Fibroblast of peridontal ligament (primary cell): ENCODE data around the gene SLC35A4.
"Not testable (repeated sequence)": the region's sequence is repeated elsewhere in the genome, so short reads cannot be mapped to it uniquely, and the experiment has no call there.

ENCODE experiments used
- DNase-seq: peaks from one replicate; pipeline ENCODE4 v3.0.0-alpha.2; 2010; ENCODE audit errors: extremely low read depth

SLC35A4 gene

GRCh38 chr5:140557965-140558364 lies 6.7 kb upstream of the SLC35A4 start:
- no peak for DNase-seq

- DNase-seq, result no peak
Observed at GRCh38 chr5:140558542-140558941, 6.1 kb upstream of the SLC35A4 start.

DNA sequence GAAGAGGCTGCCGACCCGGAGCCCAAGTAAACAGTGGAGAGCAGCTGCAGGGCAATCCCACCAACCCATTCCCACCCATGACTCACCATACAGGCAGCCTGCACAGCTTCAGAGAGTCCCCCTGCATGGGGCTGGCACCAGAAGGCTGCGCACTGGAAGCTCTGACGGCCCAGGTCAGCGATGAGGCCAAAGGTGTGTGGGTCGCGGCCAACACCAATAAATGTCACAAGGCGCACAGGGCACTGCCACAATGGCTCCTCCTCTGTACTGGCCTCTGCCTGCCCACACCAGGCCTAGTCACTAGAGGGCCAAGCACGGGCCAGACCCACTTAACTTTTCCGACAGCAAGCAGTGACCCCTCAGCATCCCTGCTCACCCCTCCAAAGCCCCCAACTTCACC lies 4.4 kb upstream of the SLC35A4 start:
- no peak for DNase-seq

- DNase-seq, result no peak
Observed at GRCh38 chr5:140561753-140562523, 2.7 kb upstream of the SLC35A4 start.

DNA sequence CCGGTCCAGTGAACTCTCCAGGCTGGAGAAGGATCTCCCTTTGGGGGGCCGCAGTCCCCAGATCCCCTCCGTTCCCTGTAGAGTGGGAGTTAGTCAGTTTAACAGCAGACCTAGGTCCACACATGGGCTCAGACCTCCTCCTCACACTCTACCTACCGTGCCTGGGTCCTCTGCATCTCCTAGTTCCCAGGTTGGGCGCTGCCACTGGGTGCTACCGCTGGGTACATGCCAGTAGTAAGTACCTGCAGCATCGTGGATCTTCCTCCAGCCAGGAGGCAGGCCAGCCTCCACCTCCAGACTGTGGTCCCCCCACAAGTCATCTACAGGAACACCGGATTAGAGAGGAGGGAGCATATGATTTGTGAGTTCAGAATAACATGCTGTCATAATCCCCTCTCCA lies 1.0 kb upstream of the SLC35A4 start:
- no peak for DNase-seq

GRCh38 chr5:140565024-140565779 lies 574 bp downstream of the SLC35A4 start:
- DNase-seq, result peak; percentile 16

- DNase-seq, result peak; percentile 24
Observed at GRCh38 chr5:140565780-140566095, 1.1 kb downstream of the SLC35A4 start.

- no peak for DNase-seq
Observed at GRCh38 chr5:140566665-140567064, 2.0 kb downstream of the SLC35A4 start.

DNA sequence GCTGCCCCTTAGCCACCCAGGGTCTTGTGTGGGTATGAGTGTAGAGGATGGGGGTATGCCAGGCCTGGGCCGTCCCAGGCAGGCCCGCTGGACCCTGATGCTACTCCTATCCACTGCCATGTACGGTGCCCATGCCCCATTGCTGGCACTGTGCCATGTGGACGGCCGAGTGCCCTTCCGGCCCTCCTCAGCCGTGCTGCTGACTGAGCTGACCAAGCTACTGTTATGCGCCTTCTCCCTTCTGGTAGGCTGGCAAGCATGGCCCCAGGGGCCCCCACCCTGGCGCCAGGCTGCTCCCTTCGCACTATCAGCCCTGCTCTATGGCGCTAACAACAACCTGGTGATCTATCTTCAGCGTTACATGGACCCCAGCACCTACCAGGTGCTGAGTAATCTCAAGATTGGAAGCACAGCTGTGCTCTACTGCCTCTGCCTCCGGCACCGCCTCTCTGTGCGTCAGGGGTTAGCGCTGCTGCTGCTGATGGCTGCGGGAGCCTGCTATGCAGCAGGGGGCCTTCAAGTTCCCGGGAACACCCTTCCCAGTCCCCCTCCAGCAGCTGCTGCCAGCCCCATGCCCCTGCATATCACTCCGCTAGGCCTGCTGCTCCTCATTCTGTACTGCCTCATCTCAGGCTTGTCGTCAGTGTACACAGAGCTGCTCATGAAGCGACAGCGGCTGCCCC lies 2.6 kb downstream of the SLC35A4 start:
- DNase-seq, result no peak

GRCh38 chr5:140567871-140568270 lies 3.2 kb downstream of the SLC35A4 start:
- DNase-seq, result no peak

DNA sequence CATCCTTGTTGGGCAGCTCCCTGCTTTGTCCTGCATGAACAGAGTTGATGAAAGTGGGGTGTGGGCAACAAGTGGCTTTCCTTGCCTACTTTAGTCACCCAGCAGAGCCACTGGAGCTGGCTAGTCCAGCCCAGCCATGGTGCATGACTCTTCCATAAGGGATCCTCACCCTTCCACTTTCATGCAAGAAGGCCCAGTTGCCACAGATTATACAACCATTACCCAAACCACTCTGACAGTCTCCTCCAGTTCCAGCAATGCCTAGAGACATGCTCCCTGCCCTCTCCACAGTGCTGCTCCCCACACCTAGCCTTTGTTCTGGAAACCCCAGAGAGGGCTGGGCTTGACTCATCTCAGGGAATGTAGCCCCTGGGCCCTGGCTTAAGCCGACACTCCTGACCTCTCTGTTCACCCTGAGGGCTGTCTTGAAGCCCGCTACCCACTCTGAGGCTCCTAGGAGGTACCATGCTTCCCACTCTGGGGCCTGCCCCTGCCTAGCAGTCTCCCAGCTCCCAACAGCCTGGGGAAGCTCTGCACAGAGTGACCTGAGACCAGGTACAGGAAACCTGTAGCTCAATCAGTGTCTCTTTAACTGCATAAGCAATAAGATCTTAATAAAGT lies 3.9 kb downstream of the SLC35A4 start:
- no peak for DNase-seq

DNA sequence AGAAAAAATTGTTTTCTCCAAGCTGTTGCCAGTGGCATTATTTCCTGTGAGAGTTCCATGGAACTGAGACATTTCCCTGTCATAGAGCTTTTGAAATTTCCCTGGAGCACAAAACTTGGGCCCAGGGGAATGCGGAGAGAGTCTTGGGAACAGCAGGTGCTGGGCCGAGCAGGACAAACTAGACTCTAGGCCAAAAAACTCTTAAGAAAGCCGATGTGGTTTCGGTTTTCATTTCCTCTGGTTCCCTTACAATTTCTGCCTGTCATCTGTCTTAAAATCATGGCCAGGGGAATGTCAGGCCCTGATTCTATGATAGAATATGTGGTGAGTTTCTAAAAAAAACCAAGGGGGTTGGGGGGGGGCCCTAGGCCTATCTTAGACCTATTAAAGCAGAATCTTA lies 4.6 kb downstream of the SLC35A4 start:
- DNase-seq, result no peak

DNA sequence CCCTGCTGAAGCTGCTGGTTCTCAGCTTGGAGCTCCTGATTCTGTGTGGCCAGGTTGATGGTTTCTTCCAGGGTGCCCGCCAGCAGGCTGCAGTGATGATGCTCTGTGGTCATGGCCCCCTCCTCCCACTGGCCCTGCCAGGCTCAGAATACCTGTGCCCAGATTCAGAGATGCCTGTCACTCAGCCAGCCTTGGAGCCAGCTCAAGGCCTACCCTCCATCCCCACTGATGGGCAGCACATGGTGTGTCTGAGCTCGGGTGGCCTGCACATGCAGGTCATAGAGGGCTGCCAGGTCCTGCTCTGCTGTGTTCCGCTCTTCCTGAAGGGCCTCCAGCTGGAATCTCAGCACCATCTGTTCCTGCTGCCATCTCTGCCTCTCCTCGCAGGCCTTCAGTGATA lies 5.4 kb downstream of the SLC35A4 start:
- DNase-seq, result no peak

DNA sequence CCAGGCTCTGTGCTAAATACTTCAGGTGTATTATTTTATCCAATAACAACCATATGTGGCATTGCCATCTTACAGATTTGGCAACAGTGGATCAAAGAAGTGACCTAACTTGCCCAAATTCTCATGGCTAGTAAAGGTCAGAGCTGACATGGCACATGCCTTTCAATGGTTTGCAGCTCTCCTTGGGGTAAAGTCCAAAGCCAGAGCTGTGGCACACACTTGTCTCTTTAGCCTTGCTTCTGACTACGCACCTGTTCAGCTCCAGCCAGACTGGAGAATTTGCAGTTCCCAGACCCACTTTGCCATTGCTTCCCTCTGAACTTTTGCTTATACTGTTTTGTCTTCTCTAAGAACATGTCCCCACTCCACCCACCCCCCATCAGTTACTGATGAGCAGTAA lies 5.9 kb downstream of the SLC35A4 start:
- DNase-seq, result no peak

GRCh38 chr5:140571105-140571504 lies 6.5 kb downstream of the SLC35A4 start:
- DNase-seq, result no peak

DNA sequence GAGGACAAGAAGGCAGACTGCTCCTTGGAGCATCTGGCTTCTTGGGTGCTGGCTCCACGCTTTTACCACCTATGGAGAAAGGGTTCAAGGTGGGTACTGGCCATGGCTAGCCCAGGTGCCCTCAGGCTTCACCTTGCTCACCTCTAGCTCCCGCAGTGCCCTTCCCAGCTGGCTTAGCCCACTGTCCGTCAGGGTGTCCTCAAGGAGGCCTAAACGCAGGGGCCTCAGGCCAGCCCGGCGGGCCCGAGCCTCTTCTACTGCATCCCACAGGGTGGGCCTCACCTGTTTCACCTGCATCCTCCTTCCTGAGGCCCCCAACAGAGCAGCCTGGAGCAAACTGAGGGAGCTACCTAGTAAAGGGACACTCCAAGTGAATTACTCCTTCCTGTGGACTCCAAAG lies 9.1 kb downstream of the SLC35A4 start:
- DNase-seq, result no peak

- no peak for DNase-seq
Observed at GRCh38 chr5:140574165-140574564, 9.5 kb downstream of the SLC35A4 start.

GRCh38 chr5:140575309-140575708 lies 10.7 kb downstream of the SLC35A4 start:
- DNase-seq, result peak; percentile 37

GRCh38 chr5:140576776-140577201 lies 12.2 kb downstream of the SLC35A4 start:
- no peak for DNase-seq

DNA sequence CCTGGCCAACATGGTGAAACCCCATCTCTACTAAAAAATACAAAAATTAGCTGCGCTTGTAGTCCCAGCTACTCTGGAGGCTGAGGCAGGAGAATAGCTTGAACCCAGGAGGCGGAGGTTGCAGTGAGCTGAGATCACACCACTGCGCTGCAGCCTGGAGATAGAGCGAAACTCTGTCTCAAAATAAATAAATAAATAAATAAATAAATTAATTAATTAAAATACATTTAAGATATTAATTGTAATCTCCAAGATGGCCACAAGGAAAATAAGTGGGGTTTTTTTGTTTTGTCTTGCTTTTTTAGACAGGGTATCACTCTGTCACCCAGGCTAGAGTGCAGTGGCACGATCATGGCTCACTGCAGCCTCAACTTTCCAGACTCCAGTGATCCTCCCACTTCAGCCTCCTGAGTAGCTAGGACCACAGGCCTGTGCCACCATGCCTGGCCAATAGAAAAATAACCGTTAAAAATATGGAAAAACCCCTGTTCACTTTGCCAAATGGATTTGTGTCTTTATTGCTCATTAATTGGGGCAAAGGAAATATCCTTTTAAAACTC lies 14.6 kb downstream of the SLC35A4 start:
- not testable (repeated sequence) for DNase-seq

DNA sequence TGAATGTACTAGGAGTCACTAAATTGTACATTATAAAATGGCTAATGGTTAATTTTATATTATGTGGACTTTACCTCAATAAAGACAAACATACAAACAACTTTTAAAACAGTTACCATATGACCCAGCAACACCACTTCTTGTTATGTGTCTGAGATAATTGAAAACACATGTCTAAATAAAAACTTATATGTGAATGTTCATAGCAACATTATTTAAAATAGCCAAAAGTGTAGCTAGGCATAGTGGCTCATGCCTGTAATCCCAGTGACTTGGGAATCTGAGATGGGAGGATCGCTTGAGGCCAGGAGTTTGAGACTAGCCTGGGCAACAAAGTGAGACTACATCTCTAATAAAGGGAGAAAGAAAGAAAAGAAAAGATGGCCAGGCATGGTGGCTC lies 22.9 kb downstream of the SLC35A4 start:
- peak; percentile 38 for DNase-seq
